ENCODE data around the gene ARHGAP42.

DNA sequence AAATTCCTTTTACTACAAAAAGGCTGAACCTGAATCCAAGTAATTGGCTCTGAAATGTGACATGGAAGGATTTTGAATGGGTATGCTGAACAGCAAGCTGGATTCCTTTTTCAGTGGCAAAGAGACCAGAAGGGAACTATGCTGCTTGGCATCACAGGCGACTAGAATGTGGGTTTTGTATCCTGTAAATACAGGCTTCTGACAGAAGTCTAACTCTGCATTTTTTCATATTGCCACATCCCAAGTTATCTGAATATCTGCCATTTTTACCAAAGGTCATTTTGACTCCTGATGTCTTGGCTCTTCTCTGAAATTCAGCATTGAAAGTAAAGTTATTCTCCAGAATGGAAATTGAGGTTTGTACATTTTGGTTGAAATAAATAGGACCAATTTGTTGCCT lies 145.7 kb downstream of the ARHGAP42 start:
- TF ChIP-seq EZH2 (IDR thresholded peaks at IDR 0.05) (no peak), POLR2AphosphoS5 (IDR thresholded peaks at IDR 0.05; ENCODE audit: borderline replicate concordance, low read depth, low read length) (no peak), FOXP2 (optimal IDR thresholded peaks at IDR 0.05; ENCODE audit: control extremely low read depth, extremely low read length, insufficient read depth) (no peak)

Data from SK-N-MC (cell line).